HepG2 (cell line): ENCODE data around the gene GCSAM. TPM values are rescaled to one million over a fixed set of nuclear protein-coding genes. Genes with fewer than 3 reads are reported as not detected.

ENCODE experiments used
- ATAC-seq: fragments of 200-7000 bp; cut with Tn5 transposase; 3 replicates; pipeline ENCODE4 v1.9.1; 2020; ENCODE audit warnings: mild to moderate bottlenecking, moderate library complexity
- BruUV-seq: library from RNA; stranded (reverse); fragments of 400-500 nt; replicated peaks from 2 replicates; lab custom pipeline; 2021; lab: Mats Ljungman, UMichigan
- CTCF ChIA-PET: fragments of 300-600 bp; formaldehyde crosslinking; extraction: SDS; loops from one replicate; lab custom pipeline; 2021; ENCODE audit warnings: low total read pairs, inconsistent platforms, low intra/inter-chr PET ratio; lab: Yijun Ruan, JAX
- POLR2A ChIA-PET: fragments of 350-600 bp; sonication (Branson Sonifier 250); formaldehyde crosslinking; loops from one replicate; lab custom pipeline; 2020; ENCODE audit warnings: antibody characterized with exemption, inconsistent platforms; lab: Yijun Ruan, JAX
- DNase-seq: peaks from one replicate; pipeline ENCODE4 v3.0.0-alpha.2; 2015; ENCODE audit warnings: low spot score
- FAIRE-seq: peaks from 3 replicates; lab custom pipeline; 2011; peaks lifted over from hg19 to GRCh38; lab: Jason Lieb, UNC
- H2AFZ ChIP-seq: one replicate; pipeline ENCODE4 v1.6.1; 2011; ENCODE audit warnings: low read length, inconsistent platforms
- H3K27ac ChIP-seq: fragments of 300-600 bp; 3 replicates; pipeline ENCODE4 v1.8.0; 2011; ENCODE audit warnings: mixed run types, mild to moderate bottlenecking, mixed read lengths, low read length, inconsistent platforms; ENCODE audit not compliant: insufficient read depth; ENCODE audit errors: extremely low read length
- H3K27me3 ChIP-seq, 2 experiments: fragments of 200-600 bp in 1 of 2; 2 replicates in 1 of 2; 3 replicates in 1 of 2; pipeline versions ENCODE4 v1.6.0 to v1.8.0; 2011; ENCODE audit warnings: low read length in 2 of 2, mild to moderate bottlenecking in 2 of 2, moderate library complexity in 2 of 2, inconsistent platforms in 1 of 2; ENCODE audit not compliant: insufficient read depth in 2 of 2, control insufficient read depth in 1 of 2
- H3K36me3 ChIP-seq, 2 experiments: fragments of 200-600 bp in 1 of 2; replicated peaks in 1 of 2; 2 replicates in 1 of 2; 3 replicates in 1 of 2; pipeline versions ENCODE4 v1.5.1 to v1.8.0; 2011; ENCODE audit warnings: low read length in 2 of 2, inconsistent platforms in 1 of 2; ENCODE audit not compliant: insufficient read depth in 2 of 2, control insufficient read depth in 1 of 2
- H3K4me1 ChIP-seq: 2 replicates; pipeline ENCODE4 v1.5.1; 2012; ENCODE audit warnings: low read length, inconsistent platforms; ENCODE audit not compliant: insufficient read depth
- H3K4me2 ChIP-seq: 2 replicates; pipeline ENCODE4 v1.6.0; 2011; ENCODE audit warnings: low read depth, low read length, inconsistent platforms
- H3K4me3 ChIP-seq, 3 experiments: fragments of 200-600 bp in 1 of 3; sonication (generic), shearing (Covaris generic) in 1 of 3; replicated peaks in 1 of 3; 2 replicates each; pipeline ENCODE4 v1.5.1; 2011 to 2016; ENCODE audit warnings: low read length in 3 of 3, inconsistent platforms in 2 of 3, low read depth in 2 of 3, mild to moderate bottlenecking in 2 of 3, control low read depth in 1 of 3, mixed read lengths in 1 of 3; ENCODE audit not compliant: insufficient read depth in 1 of 3
- H3K79me2 ChIP-seq: one replicate; pipeline ENCODE4 v1.6.1; 2011; ENCODE audit warnings: low read length, inconsistent platforms; ENCODE audit not compliant: insufficient read depth
- H3K9ac ChIP-seq: 2 replicates; pipeline ENCODE4 v1.6.0; 2011; ENCODE audit warnings: mild to moderate bottlenecking, low read depth, low read length, inconsistent platforms; ENCODE audit not compliant: insufficient read depth
- H3K9me3 ChIP-seq: 2 replicates; pipeline ENCODE4 v1.5.1; 2012; ENCODE audit warnings: mild to moderate bottlenecking, low read length
- H4K20me1 ChIP-seq: 2 replicates; pipeline ENCODE4 v1.6.0; 2011; ENCODE audit warnings: inconsistent platforms, mild to moderate bottlenecking, low read length, moderate library complexity; ENCODE audit not compliant: insufficient read depth
- DNMT1 ChIP-seq: sonication (generic); formaldehyde crosslinking; IDR thresholded peaks from 2 replicates; pipeline ENCODE4 v1.5.1; 2020; ENCODE audit warnings: mild to moderate bottlenecking, missing genetic modification reagents
- NR2C2 ChIP-seq: sonication (generic); formaldehyde crosslinking; IDR thresholded peaks from 2 replicates; pipeline ENCODE4 v1.4.0; 2020; ENCODE audit warnings: missing genetic modification reagents, mild to moderate bottlenecking, moderate library complexity, borderline replicate concordance
- POLR2G ChIP-seq: fragments of 200-400 bp; formaldehyde crosslinking; IDR thresholded peaks from 2 replicates; pipeline ENCODE4 v1.6.1; 2018; ENCODE audit warnings: mild to moderate bottlenecking, low read depth, low read length, moderate library complexity
- ZBTB7A ChIP-seq: sonication (generic); formaldehyde crosslinking; IDR thresholded peaks from 2 replicates; pipeline ENCODE4 v1.8.0; 2022; ENCODE audit warnings: mild to moderate bottlenecking, missing genetic modification reagents
- ZNF432 ChIP-seq: sonication (generic); formaldehyde crosslinking; IDR thresholded peaks from 2 replicates; pipeline ENCODE4 v1.5.0; 2020; ENCODE audit warnings: missing genetic modification reagents, mild to moderate bottlenecking, borderline replicate concordance
- ZNF652 ChIP-seq: IDR thresholded peaks from 2 replicates; pipeline ENCODE4 v1.6.1; 2016; ENCODE audit warnings: low read depth, borderline replicate concordance
- WGBS: methylation state at CpG from one replicate; pipeline ENCODE4 v1.1.6; 2017; ENCODE audit warnings: low lambda C conversion rate; 5-methylcytosine and 5-hydroxymethylcytosine counted together
- in situ Hi-C: cut with HindIII; loops from 2 replicates; pipeline ENCODE4 v1.10.0; 2017; ENCODE audit warnings: low pct_unique_long_range_greater_than_20kb; ENCODE audit not compliant: extremely low pct_ligation_motif_present
- intact Hi-C: fragments of 100-400 bp; cut with micrococcal nuclease; formaldehyde crosslinking; loops from one replicate; pipeline ENCODE4 v1.10.0; 2022; ENCODE audit not compliant: unreplicated experiment
- polyA plus RNA-seq, 8 experiments: library from polyadenylated mRNA; depleted of rRNA in 3 of 8; stranded (reverse) in 7 of 8; unstranded in 1 of 8; fragments of >200 nt; fragmentation: Illumina TruSeq in 4 of 8; extraction: Trizol in 4 of 8; gene quantifications; 2 replicates each; pipeline versions ENCODE4 v1.2.1 to v1.2.3, GENCODE V29; 2011 to 2016; ENCODE audit warnings: low read depth in 4 of 8, missing spikeins in 1 of 8, mixed read lengths in 1 of 8; ENCODE audit not compliant: insufficient read depth in 1 of 8
- total RNA-seq, 5 experiments: library from RNA; depleted of rRNA; stranded (reverse); fragments of >200 nt; fragmentation: Illumina TruSeq; extraction: Trizol; gene quantifications; 2 replicates each; pipeline ENCODE4 v1.2.3, GENCODE V29; 2016; ENCODE audit warnings: low read depth in 1 of 5
- TF ChIP-seq, protein P1 (sequence below): sonication (generic); formaldehyde crosslinking; IDR thresholded peaks from 2 replicates; pipeline ENCODE4 v1.8.0; 2022; ENCODE audit warnings: mild to moderate bottlenecking, missing genetic modification reagents; ENCODE audit not compliant: insufficient replicate concordance

The GCSAM gene
- total and polyA plus RNA-seq, 2 of the 13 experiments (the other 11 are each of a cell fraction or from before 2014, with no cell fraction given): not detected

DNA sequence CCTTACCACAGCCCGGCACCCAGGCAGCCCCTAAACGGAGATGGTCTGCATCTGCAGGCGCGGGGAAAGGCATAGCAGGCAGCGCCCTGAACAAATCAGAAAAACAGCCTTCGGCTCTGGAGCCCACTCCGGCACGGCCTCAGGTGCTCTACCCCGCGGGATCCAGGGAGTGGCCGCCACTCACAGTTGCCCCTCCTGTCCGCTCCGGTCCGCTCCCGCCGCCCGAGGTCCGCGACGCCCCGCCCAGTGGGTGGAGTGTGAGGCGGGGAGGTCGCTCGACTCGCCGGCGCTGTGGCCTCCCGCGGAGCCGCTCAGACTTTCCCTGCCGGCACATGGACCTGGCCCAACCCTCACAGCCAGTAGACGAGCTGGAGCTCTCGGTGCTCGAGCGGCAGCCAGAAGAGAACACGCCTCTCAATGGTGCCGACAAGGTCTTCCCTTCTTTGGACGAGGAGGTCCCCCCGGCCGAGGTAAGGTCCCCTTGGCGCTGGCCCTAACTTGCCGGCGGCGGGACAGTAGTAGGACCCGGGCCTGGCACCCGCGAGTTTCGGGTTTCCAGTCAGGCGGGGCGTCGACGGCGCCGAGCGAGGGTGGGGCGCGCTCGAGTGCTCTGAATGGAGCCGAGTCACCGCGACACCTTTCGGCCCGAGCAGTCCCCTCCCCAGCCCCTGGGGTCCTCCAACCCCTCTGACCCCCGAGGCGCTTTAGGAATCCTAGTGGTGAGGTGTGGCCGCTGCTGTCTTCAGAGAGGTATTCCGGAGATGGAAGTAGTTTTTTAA lies 46.8 kb downstream of the GCSAM start, which contains the start of gene C3orf52 (continued):
- TF ChIP-seq, protein P1, sequence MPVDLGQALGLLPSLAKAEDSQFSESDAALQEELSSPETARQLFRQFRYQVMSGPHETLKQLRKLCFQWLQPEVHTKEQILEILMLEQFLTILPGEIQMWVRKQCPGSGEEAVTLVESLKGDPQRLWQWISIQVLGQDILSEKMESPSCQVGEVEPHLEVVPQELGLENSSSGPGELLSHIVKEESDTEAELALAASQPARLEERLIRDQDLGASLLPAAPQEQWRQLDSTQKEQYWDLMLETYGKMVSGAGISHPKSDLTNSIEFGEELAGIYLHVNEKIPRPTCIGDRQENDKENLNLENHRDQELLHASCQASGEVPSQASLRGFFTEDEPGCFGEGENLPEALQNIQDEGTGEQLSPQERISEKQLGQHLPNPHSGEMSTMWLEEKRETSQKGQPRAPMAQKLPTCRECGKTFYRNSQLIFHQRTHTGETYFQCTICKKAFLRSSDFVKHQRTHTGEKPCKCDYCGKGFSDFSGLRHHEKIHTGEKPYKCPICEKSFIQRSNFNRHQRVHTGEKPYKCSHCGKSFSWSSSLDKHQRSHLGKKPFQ (CRISPR knock-in tag): peak; percentile 42
- TF ChIP-seq, all 625 proteins: peak for 182

DNA sequence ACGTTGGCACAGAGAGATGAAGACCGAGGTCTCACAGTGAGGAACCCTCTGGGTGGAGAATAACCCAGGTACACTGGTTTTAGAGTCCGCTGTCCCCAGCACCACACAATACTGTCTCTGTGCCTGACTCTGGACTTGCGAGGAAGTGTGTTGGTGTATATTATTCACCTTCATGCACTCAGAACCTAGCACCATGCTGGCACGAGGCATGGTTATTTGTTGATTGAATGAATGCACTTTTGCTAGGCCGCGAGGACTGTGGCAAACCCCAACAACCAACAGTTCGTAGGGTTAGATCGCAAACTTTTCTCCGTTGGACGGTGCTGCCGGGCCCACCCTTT lies 47.3 kb downstream of the GCSAM start:
- ChIA-PET POLR2A (interaction anchor here (1.0 to 1.2 kb wide), 2 partner anchors 11 to 13 kb away, joined by 3 read pairs; no protein-coding TSS in a partner anchor), CTCF (no interaction called here)
- Histone ChIP-seq H3K4me1 (peaks cover 33% of the 10 kb centered on the region), H3K9ac (no peak overlapping the region), H3K4me2 (peak overlapping the region; percentile 68), H3K27me3 (no peaks in the 10 kb centered on the region; a peak in 2 of 5 replicates), H2AFZ (no peak overlapping the region), H4K20me1 (no peaks in the 10 kb centered on the region), H3K36me3 (no peaks in the 10 kb centered on the region), H3K79me2 (no peaks in the 10 kb centered on the region), H3K27ac (no peak overlapping the region), H3K9me3 (no peaks in the 10 kb centered on the region), H3K4me3 (peak overlapping the region; percentile 11 to 64 (median 39); a peak in 5 of 6 replicates)
- BruUV-seq: no TSS peak
- in situ Hi-C loops (no loop called here), intact Hi-C loops (loop anchor here (1.0 kb wide), 1 partner anchor 42 kb away; no protein-coding TSS in a partner anchor)
- FAIRE-seq (no peak), ATAC-seq (peak; percentile 20), DNase-seq (no peak)
- TF ChIP-seq ZBTB7A (CRISPR knock-in tag): no peak
- no peak for TF ChIP-seq POLR2G
- 0 out of 2 replicates have a peak, but pooled peaks have one; percentile 11 for TF ChIP-seq DNMT1
- peak; percentile 65 for TF ChIP-seq ZNF652
- peak; percentile 1; the same call in 1 of the 2 replicates for TF ChIP-seq NR2C2
- 0 out of 2 replicates have a peak, but pooled peaks have one; percentile 43 for TF ChIP-seq ZNF432 (CRISPR knock-in tag)
- 44% methylated on average over 9 of the region's 12 CpGs for WGBS
